Neuron (in vitro differentiated cells): ENCODE results near the gene CDH4.

Experiments used
- H2AFZ ChIP-seq: one replicate; pipeline ENCODE4 v1.6.1; 2013; ENCODE audit warnings: low read depth, mild to moderate bottlenecking, inconsistent platforms, low read length, moderate library complexity
- H3K27me3 ChIP-seq: one replicate; pipeline ENCODE4 v1.6.1; 2013; ENCODE audit warnings: low read length; ENCODE audit not compliant: insufficient read depth
- H3K36me3 ChIP-seq: one replicate; pipeline ENCODE4 v1.6.1; 2013; ENCODE audit warnings: low read length; ENCODE audit not compliant: insufficient read depth
- H3K4me1 ChIP-seq: one replicate; pipeline ENCODE4 v1.6.1; 2013; ENCODE audit warnings: low read length; ENCODE audit not compliant: insufficient read depth
- H3K4me3 ChIP-seq: 2 replicates; pipeline ENCODE4 v1.5.1; 2013; ENCODE audit warnings: mild to moderate bottlenecking, low read length, moderate library complexity
- H3K9me3 ChIP-seq: one replicate; pipeline ENCODE4 v1.6.1; 2013; ENCODE audit warnings: low read length

CDH4 gene

GRCh38 chr20:61317966-61318530 is 66.0 kb downstream of the CDH4 start:
- no peak overlapping the region for H3K4me3 ChIP-seq
- H2AFZ ChIP-seq, result no peak overlapping the region
- no peaks in the 10 kb centered on the region for H3K9me3 ChIP-seq
- no peaks in the 10 kb centered on the region for H3K36me3 ChIP-seq
- H3K4me1 ChIP-seq, result no peaks in the 10 kb centered on the region
- H3K27me3 ChIP-seq, result no peaks in the 10 kb centered on the region

- Histone ChIP-seq H3K4me3 (no peak overlapping the region), H3K36me3 (no peaks in the 10 kb centered on the region), H3K27me3 (no peaks in the 10 kb centered on the region), H2AFZ (no peak overlapping the region), H3K9me3 (no peaks in the 10 kb centered on the region), H3K4me1 (no peaks in the 10 kb centered on the region)
Observed at GRCh38 chr20:61320691-61321425, 68.8 kb downstream of the CDH4 start.

GRCh38 chr20:61321481-61321880 is 69.4 kb downstream of the CDH4 start:
- Histone ChIP-seq H3K27me3 (no peaks in the 10 kb centered on the region), H3K4me3 (no peak overlapping the region), H2AFZ (no peak overlapping the region), H3K36me3 (no peaks in the 10 kb centered on the region), H3K4me1 (no peaks in the 10 kb centered on the region), H3K9me3 (no peaks in the 10 kb centered on the region)

- no peaks in the 10 kb centered on the region for H3K36me3 ChIP-seq
Observed at GRCh38 chr20:61322151-61322865, 70.2 kb downstream of the CDH4 start.

GRCh38 chr20:61324906-61325305 is 72.8 kb downstream of the CDH4 start:
- no peaks in the 10 kb centered on the region for H3K4me1 ChIP-seq
- no peak overlapping the region for H2AFZ ChIP-seq
- H3K27me3 ChIP-seq, result no peaks in the 10 kb centered on the region
- no peaks in the 10 kb centered on the region for H3K9me3 ChIP-seq
- H3K4me3 ChIP-seq, result no peak overlapping the region
- H3K36me3 ChIP-seq, result no peaks in the 10 kb centered on the region

More at GRCh38 chr20:61322151-61322865, 70.2 kb downstream of the CDH4 start:
- Histone ChIP-seq H3K9me3 (no peaks in the 10 kb centered on the region), H3K4me3 (no peak overlapping the region), H3K4me1 (no peaks in the 10 kb centered on the region), H3K27me3 (no peaks in the 10 kb centered on the region), H2AFZ (no peak overlapping the region)

GRCh38 chr20:61325718-61326117 is 73.7 kb downstream of the CDH4 start:
- Histone ChIP-seq H3K36me3 (no peaks in the 10 kb centered on the region), H3K9me3 (no peaks in the 10 kb centered on the region), H2AFZ (no peak overlapping the region), H3K4me3 (no peak overlapping the region), H3K27me3 (no peaks in the 10 kb centered on the region), H3K4me1 (no peaks in the 10 kb centered on the region)

GRCh38 chr20:61328911-61329558 is 77.0 kb downstream of the CDH4 start:
- H3K27me3 ChIP-seq, result no peaks in the 10 kb centered on the region
- no peaks in the 10 kb centered on the region for H3K36me3 ChIP-seq
- no peak overlapping the region for H2AFZ ChIP-seq
- no peak overlapping the region for H3K4me3 ChIP-seq
- H3K9me3 ChIP-seq, result no peaks in the 10 kb centered on the region
- peaks cover 7% of the 10 kb centered on the region for H3K4me1 ChIP-seq

- Histone ChIP-seq H3K36me3 (no peaks in the 10 kb centered on the region), H3K4me1 (peaks cover 7% of the 10 kb centered on the region), H3K9me3 (no peaks in the 10 kb centered on the region), H2AFZ (no peak overlapping the region), H3K4me3 (no peak overlapping the region), H3K27me3 (no peaks in the 10 kb centered on the region)
Observed at GRCh38 chr20:61330441-61330840, 78.4 kb downstream of the CDH4 start.

- H3K27me3 ChIP-seq, result no peaks in the 10 kb centered on the region
- H3K36me3 ChIP-seq, result no peaks in the 10 kb centered on the region
- H3K4me3 ChIP-seq, result no peak overlapping the region
Observed at GRCh38 chr20:61331543-61331942, 79.5 kb downstream of the CDH4 start.

GRCh38 chr20:61332016-61332975 is 80.2 kb downstream of the CDH4 start:
- no peak overlapping the region for H3K4me3 ChIP-seq
- H3K9me3 ChIP-seq, result no peaks in the 10 kb centered on the region
- H3K4me1 ChIP-seq, result peaks cover 7% of the 10 kb centered on the region
- no peaks in the 10 kb centered on the region for H3K36me3 ChIP-seq
- H2AFZ ChIP-seq, result no peak overlapping the region
- no peaks in the 10 kb centered on the region for H3K27me3 ChIP-seq

More at GRCh38 chr20:61331543-61331942, 79.5 kb downstream of the CDH4 start:
- no peak overlapping the region for H2AFZ ChIP-seq
- H3K9me3 ChIP-seq, result no peaks in the 10 kb centered on the region
- peaks cover 7% of the 10 kb centered on the region for H3K4me1 ChIP-seq

- no peaks in the 10 kb centered on the region for H3K36me3 ChIP-seq
- no peaks in the 10 kb centered on the region for H3K9me3 ChIP-seq
- H3K27me3 ChIP-seq, result no peaks in the 10 kb centered on the region
- no peak overlapping the region for H3K4me3 ChIP-seq
- peaks cover 7% of the 10 kb centered on the region for H3K4me1 ChIP-seq
- H2AFZ ChIP-seq, result no peak overlapping the region
Observed at GRCh38 chr20:61333484-61334108, 81.5 kb downstream of the CDH4 start.

- Histone ChIP-seq H3K27me3 (no peaks in the 10 kb centered on the region), H3K4me3 (no peak overlapping the region), H2AFZ (no peak overlapping the region), H3K36me3 (no peaks in the 10 kb centered on the region), H3K4me1 (peaks cover 6% of the 10 kb centered on the region), H3K9me3 (peaks cover 8% of the 10 kb centered on the region)
Observed at GRCh38 chr20:61340157-61340556, 88.1 kb downstream of the CDH4 start.
